Lower lobe of right lung (tissue), 2 donors: ENCODE results near the gene POU2AF1. TPM values are rescaled to one million over a fixed set of nuclear protein-coding genes. Genes with fewer than 3 reads are reported as not detected.

ENCODE experiments used
- ATAC-seq, 2 donors: fragments of 200-7000 bp; cut with Tn5 transposase; one replicate each; pipeline ENCODE4 v1.9.1; 2020 to 2022; ENCODE audit warnings: mild to moderate bottlenecking in 2 of 2, moderate library complexity in 2 of 2
- DNase-seq: peaks from one replicate; pipeline ENCODE4 v3.0.0-alpha.2; 2020
- H3K27ac ChIP-seq: fragments of 200-600 bp; one replicate; pipeline ENCODE4 v1.8.0; 2022
- H3K27me3 ChIP-seq: fragments of 200-600 bp; one replicate; pipeline ENCODE4 v1.8.0; 2022; ENCODE audit warnings: low read depth
- H3K36me3 ChIP-seq: fragments of 200-600 bp; one replicate; pipeline ENCODE4 v1.8.0; 2022; ENCODE audit warnings: mild to moderate bottlenecking
- H3K4me1 ChIP-seq: fragments of 200-600 bp; one replicate; pipeline ENCODE4 v1.8.0; 2022
- H3K4me3 ChIP-seq: fragments of 200-600 bp; one replicate; pipeline ENCODE4 v1.8.0; 2022; ENCODE audit warnings: mild to moderate bottlenecking
- H3K9me3 ChIP-seq: fragments of 200-600 bp; one replicate; pipeline ENCODE4 v1.8.0; 2022
- intact Hi-C: fragments of 100-400 bp; cut with DNase I; formaldehyde crosslinking; loops from one replicate; pipeline ENCODE4 v1.11.0; 2022
- total RNA-seq: library from RNA; stranded (reverse); fragmentation: NEBNext Ultra II Directional; extraction: Animal tissue kit (Norgen Biotek cat#: 25700); gene quantifications from one replicate; pipeline ENCODE4 v1.2.1, GENCODE V29; 2021
- TF ChIP-seq, protein P1 (sequence below): fragments of 200-600 bp; IDR thresholded peaks from one replicate; pipeline ENCODE4 v1.8.0; 2022; ENCODE audit warnings: antibody characterized with exemption, mild to moderate bottlenecking
- donor health status: DM: no; HTN: yes; CAD: no; lungs with severe emphysema.

POU2AF1 gene
- total RNA-seq, 1 donor from 2014 or later = 3.4 TPM

DNA sequence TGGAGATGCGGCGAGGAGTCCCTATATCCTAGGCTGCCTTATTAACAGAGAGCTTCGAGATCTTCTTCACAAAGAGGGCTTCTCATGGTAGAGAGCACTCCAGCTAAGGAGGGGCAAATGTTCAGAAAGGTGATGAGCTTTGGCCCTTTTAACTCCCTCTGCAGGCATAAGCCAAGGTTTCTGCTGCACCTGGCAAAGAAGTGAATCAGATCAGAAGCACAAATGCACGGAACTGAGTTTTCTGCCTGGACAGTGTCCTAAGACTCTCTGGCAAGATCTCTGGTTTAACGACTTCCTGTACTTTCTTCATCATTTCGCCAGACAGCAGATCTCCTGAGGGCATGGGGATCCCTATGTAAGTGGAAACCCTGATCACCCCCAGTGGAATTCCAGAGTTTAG lies 43.5 kb downstream of the POU2AF1 start:
- ATAC-seq (no peak), DNase-seq (no peak)
- H3K4me3 ChIP-seq = no peak overlapping the region
- no peaks in the 10 kb centered on the region for H3K9me3 ChIP-seq
- peaks cover 13% of the 10 kb centered on the region for H3K4me1 ChIP-seq
- TF ChIP-seq, protein P1, sequence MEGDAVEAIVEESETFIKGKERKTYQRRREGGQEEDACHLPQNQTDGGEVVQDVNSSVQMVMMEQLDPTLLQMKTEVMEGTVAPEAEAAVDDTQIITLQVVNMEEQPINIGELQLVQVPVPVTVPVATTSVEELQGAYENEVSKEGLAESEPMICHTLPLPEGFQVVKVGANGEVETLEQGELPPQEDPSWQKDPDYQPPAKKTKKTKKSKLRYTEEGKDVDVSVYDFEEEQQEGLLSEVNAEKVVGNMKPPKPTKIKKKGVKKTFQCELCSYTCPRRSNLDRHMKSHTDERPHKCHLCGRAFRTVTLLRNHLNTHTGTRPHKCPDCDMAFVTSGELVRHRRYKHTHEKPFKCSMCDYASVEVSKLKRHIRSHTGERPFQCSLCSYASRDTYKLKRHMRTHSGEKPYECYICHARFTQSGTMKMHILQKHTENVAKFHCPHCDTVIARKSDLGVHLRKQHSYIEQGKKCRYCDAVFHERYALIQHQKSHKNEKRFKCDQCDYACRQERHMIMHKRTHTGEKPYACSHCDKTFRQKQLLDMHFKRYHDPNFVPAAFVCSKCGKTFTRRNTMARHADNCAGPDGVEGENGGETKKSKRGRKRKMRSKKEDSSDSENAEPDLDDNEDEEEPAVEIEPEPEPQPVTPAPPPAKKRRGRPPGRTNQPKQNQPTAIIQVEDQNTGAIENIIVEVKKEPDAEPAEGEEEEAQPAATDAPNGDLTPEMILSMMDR = no peak
- no peaks in the 10 kb centered on the region for H3K27me3 ChIP-seq
- no peak overlapping the region for H3K27ac ChIP-seq
- intact Hi-C loops = no loop called here
- no peaks in the 10 kb centered on the region for H3K36me3 ChIP-seq

DNA sequence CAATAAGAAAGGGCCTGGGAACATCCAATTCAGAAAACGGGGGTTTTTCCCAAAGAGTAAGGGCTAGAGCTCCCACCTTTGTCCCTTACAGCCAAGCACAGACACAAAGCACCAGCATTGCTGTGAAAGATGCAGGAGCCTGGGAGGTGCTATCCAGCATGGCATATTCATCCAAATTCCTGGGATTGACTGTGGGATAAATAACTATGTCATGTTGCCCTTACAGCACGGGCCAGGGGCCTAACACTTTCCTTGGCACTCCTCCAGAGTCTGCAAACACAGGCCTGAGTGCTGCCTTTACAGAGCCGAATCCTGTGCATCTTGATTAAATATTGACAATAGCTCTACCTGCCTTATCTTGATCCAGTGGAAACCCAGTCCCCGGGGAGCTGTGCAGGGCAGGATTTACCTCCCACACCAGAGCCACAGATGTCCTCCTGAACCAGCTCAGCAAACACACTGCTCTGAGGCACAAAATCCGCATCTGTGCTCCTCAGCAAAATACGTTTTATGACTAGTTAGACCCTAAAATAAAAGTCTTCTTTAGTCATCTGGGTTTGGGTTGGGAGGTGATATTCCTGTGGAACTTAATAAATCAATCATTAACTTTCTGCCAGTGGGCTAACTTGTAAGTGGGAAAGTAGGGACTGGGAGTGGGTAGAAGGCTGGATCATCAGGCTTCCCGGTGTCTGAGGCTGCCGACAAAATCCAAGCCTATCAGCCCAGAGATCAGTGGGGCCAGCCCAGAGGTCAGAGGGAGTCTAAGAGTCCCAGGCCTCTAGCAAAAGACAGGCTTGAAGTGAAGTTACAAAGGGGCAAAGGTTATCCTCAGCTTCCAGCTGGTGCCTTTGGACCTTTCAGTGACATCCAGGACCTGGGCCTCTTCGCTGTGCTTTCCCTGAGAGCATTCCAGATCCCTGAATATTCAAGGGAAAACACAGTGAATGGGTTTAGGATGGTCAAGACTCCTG lies 44.3 kb downstream of the POU2AF1 start:
- intact Hi-C loops = no loop called here
- DNase-seq (no peak), ATAC-seq (peak; percentile 61 to 77)
- TF ChIP-seq, protein P1 = no peak
- Histone ChIP-seq H3K36me3 (no peaks in the 10 kb centered on the region), H3K4me3 (no peak overlapping the region), H3K27ac (no peak overlapping the region), H3K9me3 (no peaks in the 10 kb centered on the region), H3K27me3 (no peaks in the 10 kb centered on the region), H3K4me1 (peaks cover 19% of the 10 kb centered on the region)

DNA sequence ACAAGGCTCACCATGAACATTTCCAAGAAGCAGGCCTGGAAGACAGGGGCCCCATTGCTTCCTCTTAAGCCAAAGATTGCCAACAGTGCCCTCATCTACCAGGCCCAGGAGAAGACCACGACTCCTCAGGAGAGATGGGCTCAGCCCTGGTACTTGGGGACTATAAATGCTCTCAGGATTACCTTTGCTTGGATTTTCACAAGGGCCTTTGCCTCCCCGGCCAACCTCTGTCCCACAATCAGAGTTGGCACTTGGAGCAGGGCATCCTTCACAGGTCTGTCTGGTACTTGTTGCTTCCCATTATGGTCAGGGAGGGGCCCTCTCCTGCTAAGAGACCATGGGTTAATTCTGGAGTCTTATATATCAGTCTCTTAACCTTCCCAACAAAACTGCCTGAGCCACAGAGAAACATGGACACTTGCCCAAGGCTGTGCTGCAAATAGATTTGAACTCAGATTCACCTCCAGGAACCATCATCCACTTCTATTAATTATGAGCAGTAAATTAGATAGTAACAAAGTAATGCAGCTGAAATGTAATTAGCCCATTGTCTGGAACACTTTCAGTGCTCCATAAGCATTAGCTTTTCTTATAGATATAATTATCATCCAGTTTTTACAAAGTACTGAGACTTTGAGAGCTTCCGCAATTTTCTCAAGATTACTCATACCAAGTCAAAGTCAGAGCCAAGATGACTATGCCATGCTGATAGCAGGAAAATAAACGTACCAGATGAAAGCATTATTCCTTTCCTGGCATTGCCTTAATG lies 47.2 kb downstream of the POU2AF1 start:
- no peak overlapping the region for H3K27ac ChIP-seq
- no peaks in the 10 kb centered on the region for H3K27me3 ChIP-seq
- TF ChIP-seq, protein P1 = no peak
- no peak overlapping the region for H3K4me3 ChIP-seq
- H3K4me1 ChIP-seq = peaks cover 19% of the 10 kb centered on the region
- no peaks in the 10 kb centered on the region for H3K9me3 ChIP-seq
- intact Hi-C loops = no loop called here
- ATAC-seq (no peak), DNase-seq (no peak)
- H3K36me3 ChIP-seq = no peaks in the 10 kb centered on the region

DNA sequence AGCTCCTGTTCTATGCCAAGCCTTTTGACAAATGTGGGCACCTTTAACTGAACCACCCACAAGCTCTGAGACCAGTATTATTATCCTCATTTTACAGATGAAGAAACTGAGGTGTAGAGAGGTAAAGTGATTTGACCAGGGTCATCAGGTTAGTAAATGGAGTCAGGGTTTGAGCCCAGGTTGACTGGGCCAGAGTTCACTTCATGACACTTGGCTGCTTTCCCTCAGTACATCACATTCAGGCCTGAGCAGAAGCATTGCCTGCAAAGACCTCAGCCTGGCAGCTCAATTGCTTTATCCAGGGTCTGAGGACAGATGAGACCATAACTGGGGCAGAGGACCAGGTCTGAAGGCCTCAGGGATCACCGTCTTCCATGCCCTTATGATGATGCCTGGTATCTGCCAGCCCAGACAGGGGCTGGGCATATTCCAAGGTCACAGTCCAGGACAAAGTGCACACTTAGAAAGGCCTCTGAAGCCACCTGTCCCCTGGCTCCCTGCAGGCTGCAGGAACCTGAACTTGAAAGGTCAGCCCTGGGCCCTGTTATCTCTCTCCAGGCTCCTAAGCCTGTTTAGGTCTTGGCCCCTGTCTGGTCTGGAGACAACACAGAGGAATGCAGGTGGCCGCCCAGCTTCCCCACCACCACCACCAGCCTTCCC lies 48.7 kb downstream of the POU2AF1 start:
- intact Hi-C loops = no loop called here
- Histone ChIP-seq H3K4me1 (peaks cover 12% of the 10 kb centered on the region), H3K36me3 (no peaks in the 10 kb centered on the region), H3K9me3 (no peaks in the 10 kb centered on the region), H3K4me3 (no peak overlapping the region), H3K27ac (no peak overlapping the region), H3K27me3 (no peaks in the 10 kb centered on the region)
- ATAC-seq = no peak
- TF ChIP-seq, protein P1 = no peak
- no peak for DNase-seq
